Fibroblast of skin of abdomen (primary cell): ENCODE results near the gene LIPM. TPM values are rescaled to one million over a fixed set of nuclear protein-coding genes. Genes with fewer than 3 reads are reported as not detected.

ENCODE experiments used
- DNase-seq: peaks from one replicate; pipeline ENCODE4 v3.0.0-alpha.2; 2013
- polyA plus RNA-seq, 2 experiments: library from polyadenylated mRNA; unstranded; fragments of 120-200 nt; gene quantifications; one replicate each; pipeline ENCODE4 v1.2.1, GENCODE V29; 2013; ENCODE audit not compliant: insufficient read length in 2 of 2

LIPM gene, protein sequence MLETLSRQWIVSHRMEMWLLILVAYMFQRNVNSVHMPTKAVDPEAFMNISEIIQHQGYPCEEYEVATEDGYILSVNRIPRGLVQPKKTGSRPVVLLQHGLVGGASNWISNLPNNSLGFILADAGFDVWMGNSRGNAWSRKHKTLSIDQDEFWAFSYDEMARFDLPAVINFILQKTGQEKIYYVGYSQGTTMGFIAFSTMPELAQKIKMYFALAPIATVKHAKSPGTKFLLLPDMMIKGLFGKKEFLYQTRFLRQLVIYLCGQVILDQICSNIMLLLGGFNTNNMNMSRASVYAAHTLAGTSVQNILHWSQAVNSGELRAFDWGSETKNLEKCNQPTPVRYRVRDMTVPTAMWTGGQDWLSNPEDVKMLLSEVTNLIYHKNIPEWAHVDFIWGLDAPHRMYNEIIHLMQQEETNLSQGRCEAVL
- not detected for polyA plus RNA-seq (2013, experiment 1 of 2; ENCODE audit: insufficient read length)
- not detected for polyA plus RNA-seq (2013, experiment 2 of 2; ENCODE audit: insufficient read length)

DNA sequence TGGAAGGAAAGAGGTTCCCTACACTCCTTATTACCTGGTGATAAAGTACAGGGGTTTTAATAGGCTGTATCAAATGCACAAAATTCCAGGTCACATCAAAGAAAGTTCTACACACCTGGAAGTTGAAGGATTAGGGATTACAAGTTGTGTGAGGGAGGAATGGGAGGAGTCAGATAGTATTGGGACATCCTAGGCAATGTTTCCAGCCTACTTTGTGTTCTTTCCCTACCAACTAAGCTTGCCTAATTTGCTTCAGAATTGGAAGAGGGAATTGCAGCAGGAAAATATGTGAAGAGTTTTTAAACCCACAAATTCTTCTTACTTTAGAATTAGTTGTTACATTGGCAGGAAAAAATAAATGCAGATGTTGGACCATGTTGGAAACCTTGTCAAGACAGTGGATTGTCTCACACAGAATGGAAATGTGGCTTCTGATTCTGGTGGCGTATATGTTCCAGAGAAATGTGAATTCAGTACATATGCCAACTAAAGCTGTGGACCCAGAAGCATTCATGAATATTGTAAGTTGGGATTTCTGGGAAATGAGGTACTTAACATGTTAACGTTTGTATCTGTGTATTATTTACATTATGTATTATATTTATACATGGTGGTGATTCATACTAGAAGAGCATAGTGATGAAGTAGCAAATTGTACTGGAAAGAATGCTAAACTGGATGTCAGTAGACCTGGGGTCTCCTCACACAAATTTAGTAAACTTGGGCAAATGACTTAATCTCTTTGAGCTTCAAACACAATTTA is at the start of gene LIPM:
Gene LIPM (plus strand): TSS at position 208 of the 763 bp plus-strand sequence. CDS start 167 bp downstream, at position 375.
- no peak for DNase-seq

GRCh38 chr10:88754287-88754686 is 48.2 kb upstream of the LIPM start:
- peak; percentile 81 for DNase-seq

DNA sequence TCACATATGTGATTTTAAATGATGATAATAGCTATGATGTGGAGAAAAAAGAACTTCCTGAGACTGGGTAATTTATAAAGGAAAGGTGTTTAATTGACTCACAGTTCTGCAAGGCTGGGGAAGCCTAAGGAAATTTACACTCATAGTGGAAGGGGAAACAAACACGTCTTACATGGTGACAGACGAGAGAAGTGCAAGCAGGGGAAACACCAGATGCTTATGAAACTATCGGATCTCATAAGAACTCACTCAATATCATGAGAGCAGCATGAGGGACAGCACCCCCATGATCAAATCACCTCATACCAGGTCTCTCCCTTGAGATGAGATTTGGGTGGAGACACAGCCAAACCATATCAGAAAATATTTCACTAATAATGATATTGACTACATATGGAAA is 46.8 kb upstream of the LIPM start:
- DNase-seq: no peak

DNA sequence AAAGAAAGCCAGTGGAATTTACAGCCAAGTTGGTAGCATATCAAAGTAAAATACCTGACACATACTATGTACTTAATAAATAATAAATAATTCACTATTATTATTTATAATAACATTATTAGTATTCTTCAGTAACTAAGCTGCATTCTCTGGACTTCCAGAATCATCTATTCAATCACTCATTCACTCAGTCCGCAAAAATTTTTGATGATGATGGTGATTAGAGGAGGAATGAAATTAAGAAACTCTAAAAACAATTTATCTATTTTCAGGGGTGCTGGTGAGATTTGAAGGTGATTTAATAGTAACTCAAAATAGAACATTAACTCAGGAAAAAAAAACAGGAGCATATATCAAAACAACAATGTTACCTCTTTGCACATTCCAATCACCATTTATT is 45.9 kb upstream of the LIPM start:
- DNase-seq: no peak

DNA sequence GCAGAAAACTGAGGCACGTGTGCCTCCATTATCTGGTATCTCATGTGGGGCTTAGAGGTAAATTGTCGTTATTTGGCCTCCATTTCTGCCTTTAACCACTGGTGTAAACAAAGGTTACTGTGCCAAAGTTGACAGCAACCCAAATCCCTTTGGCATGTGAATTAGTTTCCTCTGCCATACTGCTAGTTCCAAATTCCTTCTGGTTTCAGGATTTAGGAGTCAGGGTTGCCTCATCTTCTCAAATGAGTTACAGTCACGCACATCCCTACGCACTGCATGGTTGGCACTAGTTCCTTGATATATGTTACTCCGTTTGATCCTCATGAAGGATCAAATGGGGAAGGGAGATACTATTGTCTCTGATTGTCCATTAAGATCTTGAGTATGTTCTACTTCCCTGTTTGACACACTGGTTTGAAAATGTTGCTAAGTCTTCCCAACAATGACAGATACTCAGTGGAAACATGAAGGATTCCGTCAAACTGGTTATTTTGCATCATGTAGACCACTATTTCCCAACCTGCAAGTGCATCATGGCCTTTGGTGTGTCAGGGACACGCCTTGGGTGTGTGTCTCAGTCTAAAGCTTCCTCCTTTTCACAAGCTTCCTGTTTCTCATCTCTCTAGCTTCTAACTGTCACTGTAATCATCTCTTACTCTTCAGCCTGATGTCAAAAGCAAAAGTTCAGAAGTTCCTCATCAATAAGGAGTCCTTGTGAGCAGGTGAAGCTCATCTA is 43.0 kb upstream of the LIPM start, which contains the start of gene LIPN:
Gene LIPN (plus strand): TSS at position 655 of the 736 bp plus-strand sequence. CDS start 1,386 bp downstream, outside the sequence.
- no peak for DNase-seq

GRCh38 chr10:88762906-88763305 is 39.6 kb upstream of the LIPM start:
- DNase-seq: no peak

DNA sequence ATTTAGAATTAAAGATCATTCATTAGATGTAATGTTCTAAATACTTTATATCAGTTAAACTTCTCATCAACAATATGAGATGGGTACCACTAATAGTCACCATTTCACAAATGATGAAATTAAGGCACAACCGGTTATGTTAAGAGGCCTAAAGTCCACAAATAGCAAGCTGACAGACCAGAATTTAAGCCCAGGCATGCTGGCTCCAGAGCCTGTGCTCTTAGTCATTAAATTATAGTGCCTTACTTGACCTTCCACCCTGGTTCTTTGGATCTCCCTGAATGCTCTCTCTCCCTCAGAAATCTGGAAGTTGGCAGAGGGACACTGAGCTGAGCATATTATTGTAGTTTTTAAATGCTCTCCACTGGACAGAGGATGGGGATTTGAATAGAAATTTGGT is 39.1 kb upstream of the LIPM start:
- no peak for DNase-seq

DNA sequence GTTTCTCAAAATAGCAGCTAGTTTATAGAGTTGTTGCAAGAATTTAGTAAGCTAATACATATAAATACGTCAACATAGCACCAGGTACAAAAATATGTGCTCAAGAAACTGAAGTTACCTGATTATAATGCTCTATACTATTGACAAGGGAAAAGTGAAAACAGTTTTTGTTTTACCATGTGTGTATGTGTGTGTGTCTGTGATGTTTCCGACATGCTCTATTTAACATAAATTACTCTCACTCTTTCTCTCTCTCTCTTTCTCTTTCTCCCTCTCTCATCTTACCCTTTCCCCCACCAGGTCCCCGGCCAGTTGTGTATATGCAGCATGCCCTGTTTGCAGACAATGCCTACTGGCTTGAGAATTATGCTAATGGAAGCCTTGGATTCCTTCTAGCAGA is 38.4 kb upstream of the LIPM start:
- no peak for DNase-seq

- DNase-seq: no peak
Observed at GRCh38 chr10:88765816-88766215, 36.7 kb upstream of the LIPM start.

DNA sequence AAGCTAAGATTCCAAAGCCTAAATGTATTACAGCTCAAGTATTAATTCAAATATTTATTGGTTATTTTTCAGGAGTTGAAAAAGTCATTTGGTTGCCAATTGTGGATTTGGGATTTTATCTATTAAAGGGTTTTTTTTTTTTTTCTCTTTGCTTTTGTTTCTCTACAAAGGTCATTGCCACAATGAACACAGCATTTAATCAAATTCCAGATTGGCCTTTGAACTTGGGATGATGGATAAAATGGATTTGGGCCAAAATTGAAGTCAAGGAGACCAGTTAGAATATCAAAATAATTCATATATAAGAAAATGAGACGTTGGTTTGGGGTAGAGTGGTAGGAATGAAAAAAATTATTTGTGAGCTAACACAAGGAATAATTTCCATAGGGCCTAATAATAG is 33.1 kb upstream of the LIPM start:
- no peak for DNase-seq

GRCh38 chr10:88781206-88781605 is 21.3 kb upstream of the LIPM start:
- no peak for DNase-seq

DNA sequence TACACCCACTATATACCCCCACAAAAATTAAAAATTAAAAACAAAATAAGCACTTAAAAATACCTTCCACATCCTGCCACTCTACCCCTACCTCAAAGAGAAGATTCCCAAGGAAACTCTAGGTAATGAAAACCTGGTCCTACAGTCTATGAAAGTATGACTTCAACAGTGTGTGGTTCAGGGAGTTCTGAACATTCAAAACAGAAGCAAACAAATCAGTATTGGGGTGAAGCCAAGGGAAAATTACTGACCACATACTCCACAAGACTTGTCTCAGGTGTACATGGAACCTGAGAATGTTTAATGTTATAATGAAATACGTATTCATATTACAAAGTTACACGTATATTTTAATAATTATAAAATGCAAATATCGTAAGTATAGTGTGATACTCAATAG is 20.3 kb upstream of the LIPM start:
- no peak for DNase-seq

DNA sequence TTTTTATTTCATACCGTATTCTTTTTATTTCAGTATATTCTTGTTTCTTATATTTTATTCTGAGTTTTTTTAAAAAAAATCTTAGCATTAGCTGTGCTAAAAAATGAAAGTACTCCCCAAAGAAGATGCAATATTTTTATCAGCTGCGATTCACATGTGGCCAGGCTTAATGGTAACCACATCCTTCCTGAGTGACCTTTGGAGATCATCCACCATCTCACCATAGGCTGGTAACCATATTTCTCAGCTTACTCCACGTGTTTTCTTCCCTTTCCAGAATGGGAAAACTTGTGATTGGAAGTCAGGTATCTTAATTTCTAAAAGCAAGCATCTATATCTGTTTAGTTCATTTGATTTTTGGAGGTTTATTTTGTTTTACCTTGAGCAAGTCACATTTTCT is 18.8 kb upstream of the LIPM start:
- DNase-seq: peak; percentile 21

GRCh38 chr10:88786032-88786770 is 16.3 kb upstream of the LIPM start:
- no peak for DNase-seq

- no peak for DNase-seq
Observed at GRCh38 chr10:88787463-88787862, 15.1 kb upstream of the LIPM start.

- no peak for DNase-seq
Observed at GRCh38 chr10:88788924-88789323, 13.6 kb upstream of the LIPM start.

DNA sequence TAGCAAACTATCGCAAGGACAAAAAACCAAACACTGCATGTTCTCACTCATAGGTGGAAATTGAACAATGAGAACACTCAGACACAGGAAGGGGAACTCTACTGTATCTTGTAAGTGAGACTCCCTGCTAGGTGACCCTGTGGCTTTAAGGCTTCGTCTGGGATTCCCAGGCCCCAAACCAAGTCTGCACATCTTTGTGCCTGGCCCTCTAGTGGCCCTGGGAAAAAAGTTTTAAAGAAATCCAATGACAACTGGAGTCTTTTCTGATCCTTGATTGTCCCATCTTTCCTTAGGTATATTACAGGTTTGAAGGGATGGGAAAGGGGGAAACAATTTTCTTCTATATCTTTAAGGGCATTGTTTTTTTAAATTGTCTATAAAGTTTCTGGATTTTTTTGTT is 10.6 kb upstream of the LIPM start:
- peak; percentile 26 for DNase-seq

DNA sequence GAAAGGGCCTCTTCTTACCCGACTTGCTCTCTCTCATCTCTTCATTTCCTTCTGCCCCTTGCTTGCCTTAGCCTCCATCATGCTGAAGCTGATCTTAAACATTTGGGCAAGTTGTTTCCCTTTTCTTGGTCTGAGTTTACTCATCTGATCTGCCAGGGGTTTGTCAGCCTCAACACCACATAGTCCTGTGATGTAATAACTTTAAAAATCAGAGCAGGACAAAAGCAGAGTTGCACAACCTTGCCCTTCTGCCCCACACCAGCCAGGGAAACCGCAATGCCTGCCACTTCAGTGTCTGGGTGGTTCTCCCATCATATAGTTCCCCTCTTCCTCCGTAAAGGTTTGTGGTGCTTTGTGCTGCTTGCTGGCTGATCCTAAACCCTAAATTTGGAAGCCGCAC is 9.9 kb upstream of the LIPM start:
- DNase-seq: no peak

DNA sequence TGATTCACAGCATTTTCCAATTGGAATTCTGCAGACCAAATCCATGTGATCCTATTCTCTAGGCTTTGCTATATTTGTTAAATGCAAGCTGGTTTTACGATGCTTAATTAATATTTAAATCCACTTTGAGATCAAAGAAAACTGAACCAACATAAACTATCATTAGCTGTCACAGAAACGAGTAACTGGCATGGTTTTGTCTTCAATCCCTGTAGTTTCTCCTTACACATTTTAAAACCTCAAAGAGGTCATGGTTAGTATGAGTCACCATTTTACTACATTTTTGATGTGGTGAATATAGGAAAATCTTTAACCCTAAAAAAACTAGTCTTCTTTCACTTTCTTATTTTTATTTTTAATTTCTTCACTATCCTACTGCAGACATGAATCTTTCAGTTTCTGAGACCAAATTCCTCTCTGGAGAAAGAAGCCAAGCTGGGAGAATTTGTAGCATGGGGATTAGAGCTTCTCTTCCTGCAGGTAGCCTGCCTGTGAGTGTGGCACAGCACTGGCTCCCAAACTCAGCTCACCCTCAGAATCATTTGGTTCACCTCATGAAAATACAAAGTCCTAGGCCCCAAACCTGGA is 8.7 kb upstream of the LIPM start:
- DNase-seq: peak; percentile 55

- peak; percentile 52 for DNase-seq
Observed at GRCh38 chr10:88794731-88795130, 7.8 kb upstream of the LIPM start.
